GM10248 (cell line): ENCODE results near the gene PARP6.

Experiments used
- CTCF ChIA-PET: fragments of 300-600 bp; sonication (Branson Sonifier 250); formaldehyde crosslinking; extraction: SDS; loops from one replicate; lab custom pipeline; 2021; ENCODE audit warnings: antibody characterized with exemption; lab: Yijun Ruan, JAX
- POLR2A ChIA-PET: fragments of 350-650 bp; sonication (Branson Sonifier 250); formaldehyde crosslinking; extraction: SDS; loops from one replicate; lab custom pipeline; 2020; ENCODE audit warnings: antibody characterized with exemption; lab: Yijun Ruan, JAX
- DNase-seq: peaks from one replicate; pipeline ENCODE4 v3.0.0; 2012; ENCODE audit errors: extremely low spot score
- CTCF ChIP-seq: IDR thresholded peaks from 2 replicates; pipeline ENCODE4 v1.5.1; 2012; ENCODE audit warnings: mild to moderate bottlenecking, low read depth; ENCODE audit errors: extremely low read depth, missing control alignments, control extremely low read depth

PARP6 gene

GRCh38 chr15:72235298-72235697 lies 37.1 kb downstream of the PARP6 start:
- ChIA-PET CTCF (interaction anchor here (0.7 to 1.4 kb wide), 3 partner anchors 8 to 16 kb away, joined by 4 to 8 read pairs (median 4); no protein-coding TSS in a partner anchor), POLR2A (no interaction called here)
- no peak for TF ChIP-seq CTCF
- DNase-seq: no peak

GRCh38 chr15:72233769-72234168 lies 38.6 kb downstream of the PARP6 start:
- no peak for TF ChIP-seq CTCF
- POLR2A ChIA-PET: no interaction called here
- no peak for DNase-seq
- CTCF ChIA-PET: no interaction called here

- POLR2A ChIA-PET: interaction anchor here (0.7 to 1.1 kb wide), 2 partner anchors 33 to 67 kb away, joined by 3 read pairs; no protein-coding TSS in a partner anchor
- TF ChIP-seq CTCF: no peak
- CTCF ChIA-PET: interaction anchor here (1.1 to 1.8 kb wide), 2 partner anchors 11 to 33 kb away, joined by 5 to 6 read pairs; no protein-coding TSS in a partner anchor
These were observed 40.4 kb downstream of the PARP6 start for GRCh38 chr15:72231833-72232478.

GRCh38 chr15:72231066-72231832 lies 41.1 kb downstream of the PARP6 start, which contains the start of gene PKM:
Gene PKM (minus strand): TSS chr15:72231190. CDS start chr15:72219097, 12,093 bp downstream.
- POLR2A ChIA-PET: interaction anchor here (0.5 to 1.9 kb wide), 6 partner anchors 10 to 1755 kb away, joined by 3 to 9 read pairs (median 4); partner anchors contain the start of gene CELF6
- no peak for TF ChIP-seq CTCF
- DNase-seq: peak; percentile 93
- CTCF ChIA-PET: interaction anchor here (1.1 to 1.8 kb wide), 2 partner anchors 11 to 33 kb away, joined by 5 to 6 read pairs; no protein-coding TSS in a partner anchor

More at GRCh38 chr15:72231833-72232478, 40.4 kb downstream of the PARP6 start:
- peak; percentile 35 for DNase-seq

GRCh38 chr15:72230197-72231065 lies 41.9 kb downstream of the PARP6 start:
- no peak for TF ChIP-seq CTCF
- ChIA-PET POLR2A (interaction anchor here (0.6 to 1.9 kb wide), 8 partner anchors 9 to 1756 kb away, joined by 3 to 9 read pairs (median 3); partner anchors contain the start of gene CELF6), CTCF (interaction anchor here (1.8 kb wide), 1 partner anchor 32 kb away, joined by 6 read pairs; no protein-coding TSS in a partner anchor)
- DNase-seq: peak; percentile 73
